ENCODE results near the gene NLRC4.
A peak's percentile ranks its signal among the peaks of the same experiment; 100 is the strongest.
"Not testable (repeated sequence)": the region's sequence is repeated elsewhere in the genome, so short reads cannot be mapped to it uniquely, and the experiment has no call there.

The NLRC4 gene, protein sequence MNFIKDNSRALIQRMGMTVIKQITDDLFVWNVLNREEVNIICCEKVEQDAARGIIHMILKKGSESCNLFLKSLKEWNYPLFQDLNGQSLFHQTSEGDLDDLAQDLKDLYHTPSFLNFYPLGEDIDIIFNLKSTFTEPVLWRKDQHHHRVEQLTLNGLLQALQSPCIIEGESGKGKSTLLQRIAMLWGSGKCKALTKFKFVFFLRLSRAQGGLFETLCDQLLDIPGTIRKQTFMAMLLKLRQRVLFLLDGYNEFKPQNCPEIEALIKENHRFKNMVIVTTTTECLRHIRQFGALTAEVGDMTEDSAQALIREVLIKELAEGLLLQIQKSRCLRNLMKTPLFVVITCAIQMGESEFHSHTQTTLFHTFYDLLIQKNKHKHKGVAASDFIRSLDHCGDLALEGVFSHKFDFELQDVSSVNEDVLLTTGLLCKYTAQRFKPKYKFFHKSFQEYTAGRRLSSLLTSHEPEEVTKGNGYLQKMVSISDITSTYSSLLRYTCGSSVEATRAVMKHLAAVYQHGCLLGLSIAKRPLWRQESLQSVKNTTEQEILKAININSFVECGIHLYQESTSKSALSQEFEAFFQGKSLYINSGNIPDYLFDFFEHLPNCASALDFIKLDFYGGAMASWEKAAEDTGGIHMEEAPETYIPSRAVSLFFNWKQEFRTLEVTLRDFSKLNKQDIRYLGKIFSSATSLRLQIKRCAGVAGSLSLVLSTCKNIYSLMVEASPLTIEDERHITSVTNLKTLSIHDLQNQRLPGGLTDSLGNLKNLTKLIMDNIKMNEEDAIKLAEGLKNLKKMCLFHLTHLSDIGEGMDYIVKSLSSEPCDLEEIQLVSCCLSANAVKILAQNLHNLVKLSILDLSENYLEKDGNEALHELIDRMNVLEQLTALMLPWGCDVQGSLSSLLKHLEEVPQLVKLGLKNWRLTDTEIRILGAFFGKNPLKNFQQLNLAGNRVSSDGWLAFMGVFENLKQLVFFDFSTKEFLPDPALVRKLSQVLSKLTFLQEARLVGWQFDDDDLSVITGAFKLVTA

DNA sequence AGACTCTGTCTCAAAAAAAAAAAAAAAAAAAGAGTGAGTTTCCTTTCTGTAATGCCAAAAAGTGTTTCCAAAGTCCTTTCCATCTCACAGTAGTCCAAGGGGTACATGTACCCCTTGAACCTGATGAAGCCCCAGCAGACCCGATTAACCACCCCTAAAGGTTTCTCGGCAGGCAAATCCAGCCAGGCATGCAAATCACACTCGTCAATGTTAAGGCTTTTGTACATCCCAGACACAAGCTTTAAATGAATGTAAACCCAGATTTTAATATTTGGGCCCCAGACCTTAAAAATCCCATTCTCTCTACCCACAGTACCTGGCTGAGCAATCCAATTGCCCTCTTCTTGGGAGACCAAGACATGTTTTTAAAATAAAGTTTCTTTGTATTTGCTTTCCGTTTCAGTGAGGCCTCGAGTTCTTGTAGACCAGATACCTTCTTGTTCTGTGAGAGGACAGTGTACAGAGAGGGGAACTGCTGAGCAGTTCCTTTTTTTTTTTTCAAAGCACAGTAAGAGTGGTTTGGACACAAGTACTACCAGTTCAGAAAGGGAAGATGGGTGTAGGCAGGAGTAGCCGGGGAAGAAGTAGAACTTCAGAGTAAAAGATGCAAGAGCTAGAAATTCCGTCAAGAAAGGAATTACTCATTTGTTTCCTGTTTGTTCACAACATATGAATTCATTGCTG, at the start of gene NLRC4:
NLRC4 (minus strand) TSS at position 465 of the 684 bp plus-strand sequence. CDS start 8,111 bp downstream, outside the sequence.
- no peak for FAIRE-seq

- FAIRE-seq = no peak
Observed at GRCh38 chr2:32310577-32310976, 45.9 kb upstream of the NLRC4 start.

DNA sequence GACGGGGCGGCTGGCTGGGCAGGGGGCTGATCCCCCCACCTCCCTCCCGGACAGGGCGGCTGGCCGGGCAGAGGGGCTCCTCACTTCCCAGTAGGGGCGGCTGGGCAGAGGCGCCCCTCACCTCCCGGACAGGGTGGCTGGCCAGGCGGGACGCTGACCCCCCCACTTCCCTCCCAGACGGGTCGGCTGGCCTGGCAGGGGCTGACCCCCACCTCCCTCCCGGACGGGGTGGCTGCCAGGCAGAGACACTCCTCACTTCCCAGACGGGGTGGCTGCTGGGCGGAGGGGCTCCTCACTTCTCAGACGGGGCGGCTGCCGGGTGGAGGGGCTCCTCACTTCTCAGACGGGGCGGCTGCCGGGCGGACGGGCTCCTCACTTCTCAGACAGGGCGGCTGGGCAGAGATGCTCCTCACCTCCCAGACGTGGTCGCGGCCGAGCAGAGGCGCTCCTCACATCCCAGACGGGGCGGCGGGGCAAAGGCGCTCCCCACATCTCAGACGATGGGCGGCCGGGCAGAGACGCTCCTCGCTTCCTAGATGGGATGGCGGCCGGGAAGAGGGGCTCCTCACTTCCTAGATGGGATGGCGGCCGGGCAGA, 29.4 kb upstream of the NLRC4 start:
- not testable (repeated sequence) for FAIRE-seq

- FAIRE-seq = not testable (repeated sequence)
Observed at GRCh38 chr2:32293493-32293892, 28.8 kb upstream of the NLRC4 start.

DNA sequence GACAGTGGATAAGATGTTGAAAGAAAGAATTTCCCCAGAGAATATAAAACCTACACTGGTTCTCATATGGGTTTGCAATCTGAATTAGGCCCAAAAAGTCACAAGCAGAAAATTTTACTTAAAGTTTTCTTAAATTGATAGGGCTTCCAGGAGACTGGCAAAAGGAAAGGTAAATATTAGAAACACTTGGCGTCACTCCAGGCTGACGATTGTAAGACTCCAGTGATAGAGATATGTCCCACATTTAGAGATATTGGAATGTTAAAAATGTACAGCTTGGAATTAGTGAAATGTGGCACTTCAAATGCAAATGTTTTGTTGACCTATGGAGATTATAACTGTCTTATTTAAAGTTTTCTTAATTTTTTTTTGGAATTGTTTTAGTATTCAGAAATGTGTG, 27.1 kb upstream of the NLRC4 start:
- FAIRE-seq = no peak

DNA sequence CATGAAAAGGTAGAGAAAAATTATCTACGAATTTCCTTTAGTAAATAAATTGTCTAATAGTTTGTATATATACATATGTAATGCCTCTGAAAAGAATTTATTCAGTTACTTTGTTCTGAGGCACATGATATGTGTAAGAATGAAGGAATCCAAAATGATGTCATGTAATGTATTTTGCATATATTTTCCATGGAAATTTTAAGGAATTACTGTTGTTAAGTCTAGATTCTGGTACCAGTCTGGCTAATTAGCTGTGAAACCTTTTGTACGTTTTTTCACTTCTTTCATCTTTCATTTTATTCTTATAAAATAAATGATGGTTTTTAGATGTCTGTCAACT, 25.3 kb upstream of the NLRC4 start:
- no peak for FAIRE-seq

- peak; percentile 89 for FAIRE-seq
Observed at GRCh38 chr2:32289165-32289999, 24.7 kb upstream of the NLRC4 start.

DNA sequence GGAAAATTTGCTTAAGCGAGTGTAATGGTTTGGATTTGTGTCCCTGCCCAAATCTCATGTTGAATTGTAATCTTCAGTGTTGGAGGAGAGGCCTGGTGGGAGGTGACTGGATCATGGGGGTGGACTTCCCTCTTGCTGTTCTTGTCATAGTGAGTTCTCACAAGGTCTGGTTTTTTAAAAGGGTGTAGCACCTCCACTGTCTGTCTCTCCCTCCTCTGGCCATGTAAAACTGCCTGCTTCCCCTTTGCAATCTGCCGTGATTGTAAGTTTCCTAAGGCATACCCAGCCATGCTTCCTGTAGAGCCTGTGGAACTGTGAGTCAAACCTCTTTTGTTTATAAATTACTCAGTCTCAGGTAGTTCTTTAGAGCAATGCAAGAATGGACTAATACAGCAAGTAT, 19.6 kb upstream of the NLRC4 start:
- FAIRE-seq = no peak

DNA sequence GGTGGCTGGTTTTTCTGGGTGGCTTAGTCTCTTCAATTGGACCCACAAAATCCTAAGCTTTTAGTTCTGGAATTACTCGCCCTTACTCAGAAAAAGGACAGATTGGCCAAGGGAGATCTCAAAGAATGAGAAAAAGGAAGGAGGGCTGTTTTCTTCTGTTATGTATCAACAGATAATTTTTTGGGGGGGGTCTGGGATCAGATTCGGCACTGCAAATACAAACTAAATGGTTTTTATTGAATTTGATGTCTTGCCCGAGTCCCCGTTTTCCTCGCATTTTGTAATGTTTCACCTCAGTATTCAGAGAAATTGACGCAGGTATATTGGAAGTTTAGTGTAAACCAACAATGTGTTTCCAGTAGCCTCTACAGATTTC, 13.8 kb upstream of the NLRC4 start:
- no peak for FAIRE-seq

GRCh38 chr2:32277674-32278477, 13.2 kb upstream of the NLRC4 start, which contains the start of gene YIPF4:
Gene YIPF4 (plus strand): TSS chr2:32277904. CDS start chr2:32278156, 252 bp downstream.
- FAIRE-seq = peak; percentile 97

DNA sequence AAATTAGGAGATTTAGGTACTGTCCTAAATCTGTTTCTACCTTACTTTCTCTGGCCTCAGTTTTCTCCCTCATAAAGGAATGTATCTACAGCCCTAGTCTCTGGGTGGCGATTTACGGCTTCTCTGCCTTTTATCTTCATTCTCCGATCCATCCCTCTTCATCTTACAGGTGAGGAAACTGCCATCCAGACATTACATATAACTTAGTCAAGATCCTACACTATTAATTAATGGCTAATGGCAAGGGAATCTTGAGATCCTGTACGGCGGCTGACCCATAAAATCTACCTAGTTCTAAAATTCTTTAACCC, 12.6 kb upstream of the NLRC4 start:
- no peak for FAIRE-seq

- FAIRE-seq = not testable (repeated sequence)
Observed at GRCh38 chr2:32275790-32276189, 11.1 kb upstream of the NLRC4 start.

DNA sequence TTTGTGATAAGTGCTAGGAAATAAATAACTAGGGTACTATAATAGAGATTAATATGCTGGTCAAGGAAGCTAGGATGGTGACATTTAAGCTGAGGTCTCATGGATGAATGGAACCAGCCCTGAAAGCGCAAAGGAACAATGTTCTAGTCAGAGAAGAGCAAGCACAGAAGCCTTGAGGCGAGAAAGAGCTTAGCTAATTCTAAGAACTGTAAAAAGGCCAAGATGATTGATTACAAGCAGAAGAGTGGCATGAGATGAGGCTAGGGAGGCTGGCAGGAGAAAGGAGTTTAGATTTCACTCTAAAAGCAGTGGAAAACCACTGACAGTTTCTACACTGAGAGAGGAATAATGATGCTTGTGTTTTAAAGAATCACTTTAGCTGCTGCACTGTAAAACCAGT, 9.6 kb upstream of the NLRC4 start:
- no peak for FAIRE-seq

GRCh38 chr2:32272279-32272678, 7.6 kb upstream of the NLRC4 start:
- no peak for FAIRE-seq

GRCh38 chr2:32271063-32271462, 6.4 kb upstream of the NLRC4 start:
- no peak for FAIRE-seq

- FAIRE-seq = no peak
Observed at GRCh38 chr2:32262105-32262504, 2.6 kb downstream of the NLRC4 start.

DNA sequence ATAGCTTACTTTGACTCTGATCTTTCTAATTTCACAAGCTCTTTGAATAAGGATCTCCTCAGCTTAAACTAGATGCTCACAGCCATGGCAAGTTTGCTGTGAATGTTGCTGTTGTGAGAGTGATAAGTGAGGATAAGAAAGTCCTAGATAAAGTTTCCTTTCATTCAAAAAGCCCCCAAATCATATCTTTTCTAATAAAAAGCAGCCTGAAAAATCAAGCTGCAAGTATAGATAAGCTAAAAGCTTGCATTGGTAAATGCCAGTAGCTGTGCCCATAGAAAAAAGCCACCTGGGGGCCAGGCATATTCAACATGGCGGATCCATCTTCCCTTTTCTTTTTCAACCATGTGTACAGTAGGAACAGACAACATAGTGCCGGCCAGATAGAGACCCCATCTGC, 4.3 kb downstream of the NLRC4 start:
- no peak for FAIRE-seq

- FAIRE-seq = no peak
Observed at GRCh38 chr2:32258242-32258641, 6.4 kb downstream of the NLRC4 start.

- FAIRE-seq = no peak
Observed at GRCh38 chr2:32250290-32250689, 14.4 kb downstream of the NLRC4 start.

DNA sequence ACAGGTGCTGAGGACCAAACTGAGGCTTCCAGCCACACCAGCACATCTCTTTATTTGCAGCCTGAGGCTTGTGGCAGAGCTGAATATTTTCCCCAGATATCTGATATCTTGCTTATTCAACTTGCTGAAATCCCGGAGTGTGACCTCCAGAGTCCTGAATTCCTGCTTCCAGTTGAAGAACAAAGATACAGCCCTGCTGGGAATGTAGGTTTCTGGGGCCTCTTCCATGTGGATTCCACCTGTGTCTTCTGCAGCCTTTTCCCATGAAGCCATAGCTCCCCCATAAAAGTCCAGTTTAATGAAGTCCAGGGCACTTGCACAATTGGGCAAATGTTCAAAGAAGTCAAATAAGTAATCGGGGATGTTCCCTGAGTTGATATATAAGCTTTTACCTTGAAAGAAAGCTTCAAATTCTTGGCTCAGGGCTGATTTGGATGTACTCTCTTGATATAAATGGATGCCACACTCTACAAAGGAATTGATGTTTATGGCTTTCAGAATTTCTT, 14.9 kb downstream of the NLRC4 start:
- no peak for FAIRE-seq

DNA sequence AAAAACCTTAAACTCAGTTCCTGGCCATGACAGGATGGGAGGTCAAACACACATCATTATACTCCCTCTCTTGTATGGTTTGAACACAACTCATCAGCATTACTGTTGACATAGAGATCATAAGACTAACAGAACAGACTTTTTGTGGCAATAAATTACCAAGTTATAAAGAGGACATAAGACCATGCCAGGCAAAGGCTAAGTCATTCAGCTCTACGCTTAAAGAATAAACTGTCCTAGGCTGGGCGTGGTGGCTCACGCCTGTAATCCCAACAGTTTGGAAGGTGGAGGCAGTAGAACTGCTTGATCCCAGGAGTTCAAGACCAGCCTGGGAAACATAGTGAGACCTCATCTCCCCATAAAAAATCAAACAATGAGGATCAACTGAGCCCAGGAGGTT, 16.4 kb downstream of the NLRC4 start:
- FAIRE-seq = no peak

Measured in islet of Langerhans (tissue), 1 donor.